HEK293 (cell line): ENCODE data around the gene ITGB1BP2.

Experiments
- CTCF ChIP-seq: fragments of 450-650 bp; formaldehyde crosslinking; IDR thresholded peaks from 2 replicates; pipeline ENCODE4 v1.5.1; 2016; ENCODE audit warnings: missing biosample characterization, missing genetic modification characterization
- INSM2 ChIP-seq: fragments of 450-650 bp; formaldehyde crosslinking; IDR thresholded peaks from 2 replicates; pipeline ENCODE4 v1.5.1; 2016; ENCODE audit warnings: missing biosample characterization, missing genetic modification characterization
- PRDM6 ChIP-seq: fragments of 450-650 bp; formaldehyde crosslinking; IDR thresholded peaks from 2 replicates; pipeline ENCODE4 v1.5.1; 2017; ENCODE audit warnings: missing biosample characterization, missing genetic modification characterization
- TCF7L2 ChIP-seq: IDR thresholded peaks from 2 replicates; pipeline ENCODE4 v1.6.1; 2011; ENCODE audit warnings: low read depth, mild to moderate bottlenecking, inconsistent platforms, low read length, moderate library complexity, borderline replicate concordance
- YY1 ChIP-seq: fragments of 450-650 bp; formaldehyde crosslinking; IDR thresholded peaks from 2 replicates; pipeline ENCODE4 v1.5.1; 2018; ENCODE audit warnings: missing biosample characterization, missing genetic modification characterization
- ZBTB21 ChIP-seq: fragments of 450-650 bp; formaldehyde crosslinking; IDR thresholded peaks from 2 replicates; pipeline ENCODE4 v1.5.1; 2017; ENCODE audit warnings: missing biosample characterization, missing genetic modification characterization
- ZBTB8A ChIP-seq: fragments of 450-650 bp; formaldehyde crosslinking; IDR thresholded peaks from 2 replicates; pipeline ENCODE4 v1.5.1; 2016; ENCODE audit warnings: missing biosample characterization, missing genetic modification characterization
- ZNF133 ChIP-seq: fragments of 450-650 bp; formaldehyde crosslinking; IDR thresholded peaks from 2 replicates; pipeline ENCODE4 v1.5.1; 2016; ENCODE audit warnings: missing biosample characterization, missing genetic modification characterization
- ZNF23 ChIP-seq: fragments of 450-650 bp; formaldehyde crosslinking; IDR thresholded peaks from 2 replicates; pipeline ENCODE4 v1.5.1; 2016; ENCODE audit warnings: missing biosample characterization, missing genetic modification characterization, borderline replicate concordance
- ZNF366 ChIP-seq: fragments of 450-650 bp; formaldehyde crosslinking; conservative IDR thresholded peaks from 2 replicates; pipeline ENCODE4 v1.5.1; 2016; ENCODE audit warnings: missing biosample characterization, missing genetic modification characterization
- ZNF513 ChIP-seq: fragments of 450-650 bp; IDR thresholded peaks from 2 replicates; pipeline ENCODE4 v1.5.1; 2018; ENCODE audit warnings: missing biosample characterization, missing genetic modification characterization

GRCh38 chrX:71256856-71257255 lies 44.7 kb upstream of the ITGB1BP2 start:
- TF ChIP-seq CTCF (tag by site-specific recombination) = no peak
- TF ChIP-seq YY1 (tag by site-specific recombination) = no peak
- no peak for TF ChIP-seq ZBTB21
- TF ChIP-seq ZNF366 = no peak
- TF ChIP-seq TCF7L2 = no peak
- TF ChIP-seq ZNF513 (tag by site-specific recombination) = no peak
- TF ChIP-seq ZBTB8A = no peak
- TF ChIP-seq PRDM6 (tag by site-specific recombination) = no peak
- TF ChIP-seq ZNF23 (tag by site-specific recombination) = no peak
- no peak for TF ChIP-seq ZNF133
- no peak for TF ChIP-seq INSM2 (tag by site-specific recombination)
